Progenitor cell of endocrine pancreas (in vitro differentiated cells): ENCODE measurements around the gene LYPLAL1. TPM values are rescaled to one million over a fixed set of nuclear protein-coding genes. Genes with fewer than 3 reads are reported as not detected.
A peak's percentile ranks its signal among the peaks of the same experiment; 100 is the strongest.

Experiments
- DNase-seq: peaks from one replicate; pipeline ENCODE4 v3.0.0; 2021; ENCODE audit warnings: low spot score; ENCODE audit not compliant: unreplicated experiment
- H3K27ac Mint-ChIP-seq: 2 replicates; pipeline ENCODE4 v1.8.0; 2021; ENCODE audit warnings: mild to moderate bottlenecking, moderate library complexity, mixed read lengths
- H3K27me3 Mint-ChIP-seq: 2 replicates; pipeline ENCODE4 v1.8.0; 2021; ENCODE audit warnings: mixed read lengths
- H3K36me3 Mint-ChIP-seq: 2 replicates; pipeline ENCODE4 v1.8.0; 2022; ENCODE audit warnings: mixed read lengths; ENCODE audit not compliant: insufficient read depth
- H3K4me1 Mint-ChIP-seq: 2 replicates; pipeline ENCODE4 v1.8.0; 2021; ENCODE audit warnings: low read depth, mixed read lengths
- H3K4me3 Mint-ChIP-seq: 2 replicates; pipeline ENCODE4 v1.8.0; 2021; ENCODE audit warnings: low read depth, mild to moderate bottlenecking, moderate library complexity, mixed read lengths
- H3K9me3 Mint-ChIP-seq: 2 replicates; pipeline ENCODE4 v1.8.0; 2021; ENCODE audit warnings: low read depth, mixed read lengths
- total RNA-seq: library from RNA; stranded (reverse); gene quantifications from 2 replicates; pipeline ENCODE4 v1.2.1, GENCODE V29; 2021
- TF ChIP-seq, protein P1 (sequence below): fragments of 200-600 bp; sonication (generic); IDR thresholded peaks from one replicate; pipeline ENCODE4 v1.5.0; 2021; ENCODE audit warnings: antibody characterized with exemption, mild to moderate bottlenecking; ENCODE audit not compliant: unreplicated experiment

The LYPLAL1 gene
- total RNA-seq, 1 donor from 2014 or later = 33.0 TPM

DNA sequence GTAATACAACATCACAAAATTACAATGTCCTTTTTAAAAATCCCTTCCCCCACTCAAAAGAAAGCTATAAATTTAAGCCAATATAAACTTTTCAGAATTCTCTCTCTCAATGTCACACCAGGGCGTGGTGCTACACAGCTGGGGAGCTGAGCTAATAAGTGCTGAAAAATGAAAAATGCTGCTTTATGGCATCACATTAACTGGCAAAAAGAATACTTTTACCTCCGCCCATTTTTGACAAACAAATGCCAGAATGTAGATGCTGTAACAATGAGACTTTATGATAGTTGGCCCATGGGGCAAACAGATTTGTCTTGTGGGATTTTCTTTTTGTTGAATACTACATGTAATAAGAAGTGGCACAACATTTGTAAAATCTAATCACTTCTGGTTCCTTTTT is 12.7 kb upstream of the LYPLAL1 start:
- Mint-ChIP-seq H3K4me3 (no peak overlapping the region), H3K9me3 (no peaks in the 10 kb centered on the region), H3K27me3 (no peaks in the 10 kb centered on the region), H3K36me3 (no peaks in the 10 kb centered on the region), H3K27ac (no peak overlapping the region), H3K4me1 (peaks cover 12% of the 10 kb centered on the region)
- TF ChIP-seq, protein P1, sequence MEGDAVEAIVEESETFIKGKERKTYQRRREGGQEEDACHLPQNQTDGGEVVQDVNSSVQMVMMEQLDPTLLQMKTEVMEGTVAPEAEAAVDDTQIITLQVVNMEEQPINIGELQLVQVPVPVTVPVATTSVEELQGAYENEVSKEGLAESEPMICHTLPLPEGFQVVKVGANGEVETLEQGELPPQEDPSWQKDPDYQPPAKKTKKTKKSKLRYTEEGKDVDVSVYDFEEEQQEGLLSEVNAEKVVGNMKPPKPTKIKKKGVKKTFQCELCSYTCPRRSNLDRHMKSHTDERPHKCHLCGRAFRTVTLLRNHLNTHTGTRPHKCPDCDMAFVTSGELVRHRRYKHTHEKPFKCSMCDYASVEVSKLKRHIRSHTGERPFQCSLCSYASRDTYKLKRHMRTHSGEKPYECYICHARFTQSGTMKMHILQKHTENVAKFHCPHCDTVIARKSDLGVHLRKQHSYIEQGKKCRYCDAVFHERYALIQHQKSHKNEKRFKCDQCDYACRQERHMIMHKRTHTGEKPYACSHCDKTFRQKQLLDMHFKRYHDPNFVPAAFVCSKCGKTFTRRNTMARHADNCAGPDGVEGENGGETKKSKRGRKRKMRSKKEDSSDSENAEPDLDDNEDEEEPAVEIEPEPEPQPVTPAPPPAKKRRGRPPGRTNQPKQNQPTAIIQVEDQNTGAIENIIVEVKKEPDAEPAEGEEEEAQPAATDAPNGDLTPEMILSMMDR = no peak
- DNase-seq = no peak

DNA sequence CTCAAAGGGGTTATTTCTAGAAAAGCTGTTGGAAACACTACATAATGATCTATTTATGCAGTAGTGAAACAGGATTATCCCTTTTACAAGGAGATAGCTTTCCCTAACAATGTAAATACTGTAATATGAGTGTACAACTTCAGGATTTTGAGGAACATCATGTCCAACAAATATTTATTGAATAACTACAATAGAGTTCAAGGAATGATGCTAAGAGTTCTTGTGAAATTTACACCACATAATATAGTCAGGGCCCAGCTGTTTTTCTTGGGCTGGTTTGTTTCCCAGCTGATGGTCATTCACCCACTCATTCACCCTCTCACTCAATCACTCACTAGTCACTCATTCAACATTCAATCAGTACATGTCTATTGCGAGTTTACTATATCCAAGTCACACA is 12.3 kb upstream of the LYPLAL1 start:
- TF ChIP-seq, protein P1 = no peak
- Mint-ChIP-seq H3K27ac (no peak overlapping the region), H3K36me3 (no peaks in the 10 kb centered on the region), H3K27me3 (no peaks in the 10 kb centered on the region), H3K9me3 (no peaks in the 10 kb centered on the region), H3K4me3 (no peak overlapping the region), H3K4me1 (peaks cover 12% of the 10 kb centered on the region)
- no peak for DNase-seq

DNA sequence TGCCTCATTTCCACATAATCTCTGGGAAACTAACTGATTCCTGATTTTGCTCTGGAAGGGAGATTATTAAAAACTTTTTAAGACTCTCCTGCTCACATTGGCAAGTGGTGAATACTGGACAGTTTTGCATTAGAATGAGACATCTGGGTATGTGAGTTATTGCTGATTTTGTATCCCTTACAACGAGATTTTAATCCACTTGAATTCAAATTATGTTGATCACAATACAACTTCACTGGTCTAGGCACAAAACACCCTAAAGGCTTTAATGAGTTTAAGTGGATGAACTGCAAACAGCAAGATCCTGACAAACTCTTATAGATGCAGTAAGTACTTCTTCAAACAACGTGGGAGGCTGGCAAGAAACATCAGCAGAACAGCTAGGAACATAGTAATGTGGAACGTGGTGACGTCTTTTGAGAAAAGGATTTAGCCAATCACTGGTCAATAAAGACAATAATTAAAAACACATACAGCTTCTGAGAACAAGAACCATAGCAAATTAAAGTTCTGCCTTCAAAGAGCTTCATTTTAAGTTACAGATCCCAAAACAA is 10.2 kb upstream of the LYPLAL1 start:
- H3K9me3 Mint-ChIP-seq = no peaks in the 10 kb centered on the region

DNA sequence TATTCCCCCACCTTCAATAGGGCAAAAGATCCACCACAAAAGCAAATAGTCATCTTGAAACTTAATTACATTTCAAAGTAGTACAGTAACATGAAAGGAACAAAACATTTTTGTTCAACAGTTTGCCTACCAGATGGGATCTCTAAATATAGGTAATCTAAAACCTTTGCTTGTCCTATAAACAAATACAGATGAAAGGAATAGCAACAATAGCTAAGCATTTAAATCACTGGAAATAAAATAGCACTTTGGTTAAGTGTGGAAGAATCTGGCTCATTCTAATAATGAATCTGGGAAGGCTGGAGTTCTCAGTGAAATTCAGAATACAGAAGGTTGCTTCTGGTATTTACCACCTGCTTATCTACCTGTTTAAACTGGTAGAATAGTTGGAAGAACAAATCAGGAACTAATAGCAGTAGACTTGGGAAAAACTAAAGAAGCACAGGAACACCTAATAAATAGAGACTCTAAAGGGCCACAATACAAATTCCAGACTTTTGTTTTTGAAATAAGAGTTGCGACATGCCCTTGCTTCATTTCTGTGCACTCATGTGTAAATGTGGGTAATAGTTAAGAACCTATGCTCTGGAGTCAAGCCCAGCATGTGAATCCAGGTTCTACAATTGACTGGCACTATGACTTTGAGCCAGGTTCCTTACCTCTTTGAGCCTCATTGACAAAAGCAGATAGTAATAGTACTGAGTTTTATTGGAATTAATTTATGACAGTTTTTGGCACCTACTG is 2.3 kb upstream of the LYPLAL1 start:
- peaks cover 4% of the 10 kb centered on the region for H3K9me3 Mint-ChIP-seq
- TF ChIP-seq, protein P1 = no peak
- no peak overlapping the region for H3K4me3 Mint-ChIP-seq
- H3K27me3 Mint-ChIP-seq = no peaks in the 10 kb centered on the region
- H3K4me1 Mint-ChIP-seq = peaks cover 22% of the 10 kb centered on the region
- H3K36me3 Mint-ChIP-seq = peaks cover under 1% of the 10 kb centered on the region
- H3K27ac Mint-ChIP-seq = no peak overlapping the region
- no peak for DNase-seq

More for the DNA sequence above, 10.2 kb upstream of the LYPLAL1 start:
- DNase-seq = no peak
- TF ChIP-seq, protein P1 = no peak
- no peak overlapping the region for H3K4me3 Mint-ChIP-seq
- H3K27ac Mint-ChIP-seq = no peak overlapping the region
- H3K27me3 Mint-ChIP-seq = no peaks in the 10 kb centered on the region
- H3K4me1 Mint-ChIP-seq = peaks cover 12% of the 10 kb centered on the region
- H3K36me3 Mint-ChIP-seq = no peaks in the 10 kb centered on the region

DNA sequence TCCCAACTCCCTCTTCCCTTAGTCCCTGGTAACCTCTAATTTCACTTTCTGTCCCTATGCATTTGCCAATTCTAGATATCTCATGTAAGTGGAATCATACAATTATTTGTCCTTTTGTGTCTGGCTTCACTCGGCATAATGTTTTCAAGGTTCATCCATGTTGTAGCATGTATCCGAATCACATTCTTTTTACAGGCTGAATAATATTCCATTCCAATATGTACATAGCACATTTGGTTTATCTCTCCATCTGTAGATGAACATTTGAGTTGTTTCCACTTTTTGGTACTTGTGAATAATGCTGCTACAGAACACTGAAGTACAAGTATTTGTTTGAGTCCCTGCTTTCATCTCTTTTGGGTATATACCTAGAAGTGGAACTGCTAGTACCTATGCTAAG is 857 bp upstream of the LYPLAL1 start:
- Mint-ChIP-seq H3K4me3 (peak overlapping the region; percentile 93), H3K27me3 (no peaks in the 10 kb centered on the region), H3K4me1 (peaks cover 26% of the 10 kb centered on the region), H3K36me3 (peaks cover 5% of the 10 kb centered on the region), H3K27ac (no peak overlapping the region), H3K9me3 (peaks cover 4% of the 10 kb centered on the region)
- TF ChIP-seq, protein P1 = no peak
- no peak for DNase-seq
